Glomerular endothelial cell (primary cell): Measurements from ENCODE around the gene TMEM253. TPM values are rescaled to one million over a fixed set of nuclear protein-coding genes. Genes with fewer than 3 reads are reported as not detected.

Experiments used
- DNase-seq: peaks from one replicate; pipeline ENCODE4 v3.0.0-alpha.2; 2011; ENCODE audit warnings: low read depth, low spot score; ENCODE audit errors: extremely low read depth
- total RNA-seq: library from RNA; depleted of rRNA; stranded (reverse); fragments of >200 nt; gene quantifications from 2 replicates; pipeline ENCODE4 v1.2.3, GENCODE V29; 2015

TMEM253 gene
- total RNA-seq, 1 donor from 2014 or later = not detected

GRCh38 chr14:21089877-21090193 is 11.0 kb upstream of the TMEM253 start:
- no peak for DNase-seq

GRCh38 chr14:21090194-21090939 is 10.5 kb upstream of the TMEM253 start:
- no peak for DNase-seq

- DNase-seq = no peak
These were observed 9.8 kb upstream of the TMEM253 start for GRCh38 chr14:21090940-21091663.

GRCh38 chr14:21091821-21092272 is 9.0 kb upstream of the TMEM253 start:
- DNase-seq = no peak

- no peak for DNase-seq
These were observed 8.4 kb upstream of the TMEM253 start for GRCh38 chr14:21092273-21093011.

GRCh38 chr14:21093018-21093417 is 7.8 kb upstream of the TMEM253 start:
- DNase-seq = no peak

GRCh38 chr14:21093769-21094681 is 6.8 kb upstream of the TMEM253 start:
- DNase-seq = no peak

GRCh38 chr14:21095430-21096205 is 5.2 kb upstream of the TMEM253 start:
- no peak for DNase-seq

GRCh38 chr14:21096438-21096837 is 4.4 kb upstream of the TMEM253 start:
- DNase-seq = no peak

- DNase-seq = no peak
These were observed 3.8 kb upstream of the TMEM253 start for GRCh38 chr14:21096978-21097635.

- DNase-seq = no peak
These were observed 3.2 kb upstream of the TMEM253 start for GRCh38 chr14:21097636-21098075.

GRCh38 chr14:21098076-21098891 is 2.6 kb upstream of the TMEM253 start, which contains the start of gene ZNF219:
ZNF219 (minus strand) TSS chr14:21098655; CDS start chr14:21093591, 5,064 bp downstream.
- DNase-seq = no peak

- DNase-seq = no peak
These were observed 1.8 kb upstream of the TMEM253 start for GRCh38 chr14:21098892-21099595.

GRCh38 chr14:21099596-21099985 is 1.3 kb upstream of the TMEM253 start:
- no peak for DNase-seq

GRCh38 chr14:21101802-21102413 is 1.0 kb downstream of the TMEM253 start:
- DNase-seq = no peak

- DNase-seq = no peak
These were observed 1.9 kb downstream of the TMEM253 start for GRCh38 chr14:21102521-21103410.
